ENCODE measurements around the gene CALHM5.

DNA sequence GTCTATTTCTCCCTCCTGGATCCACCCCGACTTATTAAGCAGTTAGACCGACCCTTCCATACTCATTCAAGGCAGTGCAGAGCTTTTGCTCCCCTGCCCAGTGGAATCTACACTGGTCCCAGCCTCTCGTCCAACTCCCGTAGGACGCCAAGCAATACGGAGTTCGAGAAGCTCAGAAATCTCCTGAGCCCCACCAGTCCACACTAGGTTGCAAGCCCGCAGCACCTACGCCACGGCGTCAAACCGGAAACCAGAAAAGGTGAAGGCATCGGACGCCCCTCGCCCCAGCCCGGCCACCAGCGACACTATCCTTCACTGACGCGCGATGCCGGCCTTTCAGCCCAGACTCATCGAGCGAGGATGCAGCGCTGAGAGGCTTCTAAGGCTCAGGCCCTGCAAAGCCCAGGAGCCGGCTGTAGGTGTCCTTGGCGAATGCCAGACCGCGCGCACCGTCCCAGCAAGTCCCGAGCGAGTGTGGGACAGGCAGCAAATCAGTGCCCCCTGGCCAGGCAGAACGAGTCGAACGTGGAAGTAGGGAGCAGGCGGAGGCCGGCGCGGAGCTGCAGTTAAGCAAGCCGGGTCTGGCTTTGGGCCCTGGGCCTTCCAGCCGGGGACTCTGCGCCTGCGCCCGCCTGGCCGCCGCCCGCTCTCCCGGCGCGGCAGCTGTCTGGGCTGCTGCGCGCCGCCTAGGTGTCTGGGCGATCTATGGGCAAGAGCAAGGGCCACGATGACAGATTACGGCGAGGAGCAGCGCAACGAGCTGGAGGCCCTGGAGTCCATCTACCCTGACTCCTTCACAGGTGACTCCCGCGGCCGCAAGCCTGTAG lies 59.6 kb downstream of the CALHM5 start, which contains the start of gene RWDD1:
- TF ChIP-seq, protein P1, sequence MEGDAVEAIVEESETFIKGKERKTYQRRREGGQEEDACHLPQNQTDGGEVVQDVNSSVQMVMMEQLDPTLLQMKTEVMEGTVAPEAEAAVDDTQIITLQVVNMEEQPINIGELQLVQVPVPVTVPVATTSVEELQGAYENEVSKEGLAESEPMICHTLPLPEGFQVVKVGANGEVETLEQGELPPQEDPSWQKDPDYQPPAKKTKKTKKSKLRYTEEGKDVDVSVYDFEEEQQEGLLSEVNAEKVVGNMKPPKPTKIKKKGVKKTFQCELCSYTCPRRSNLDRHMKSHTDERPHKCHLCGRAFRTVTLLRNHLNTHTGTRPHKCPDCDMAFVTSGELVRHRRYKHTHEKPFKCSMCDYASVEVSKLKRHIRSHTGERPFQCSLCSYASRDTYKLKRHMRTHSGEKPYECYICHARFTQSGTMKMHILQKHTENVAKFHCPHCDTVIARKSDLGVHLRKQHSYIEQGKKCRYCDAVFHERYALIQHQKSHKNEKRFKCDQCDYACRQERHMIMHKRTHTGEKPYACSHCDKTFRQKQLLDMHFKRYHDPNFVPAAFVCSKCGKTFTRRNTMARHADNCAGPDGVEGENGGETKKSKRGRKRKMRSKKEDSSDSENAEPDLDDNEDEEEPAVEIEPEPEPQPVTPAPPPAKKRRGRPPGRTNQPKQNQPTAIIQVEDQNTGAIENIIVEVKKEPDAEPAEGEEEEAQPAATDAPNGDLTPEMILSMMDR (IDR thresholded peaks at IDR 0.05) = peak in 2 of 3 experiments; percentile 25 to 37
- TF ChIP-seq POLR2A (IDR thresholded peaks at IDR 0.05) = peak; percentile 32
